ENCODE results near the gene MATR3. TPM values are rescaled to one million over a fixed set of nuclear protein-coding genes. Genes with fewer than 3 reads are reported as not detected.

MATR3 gene
- total RNA-seq, 1 experiment from 2014 or later, result 267 TPM

DNA sequence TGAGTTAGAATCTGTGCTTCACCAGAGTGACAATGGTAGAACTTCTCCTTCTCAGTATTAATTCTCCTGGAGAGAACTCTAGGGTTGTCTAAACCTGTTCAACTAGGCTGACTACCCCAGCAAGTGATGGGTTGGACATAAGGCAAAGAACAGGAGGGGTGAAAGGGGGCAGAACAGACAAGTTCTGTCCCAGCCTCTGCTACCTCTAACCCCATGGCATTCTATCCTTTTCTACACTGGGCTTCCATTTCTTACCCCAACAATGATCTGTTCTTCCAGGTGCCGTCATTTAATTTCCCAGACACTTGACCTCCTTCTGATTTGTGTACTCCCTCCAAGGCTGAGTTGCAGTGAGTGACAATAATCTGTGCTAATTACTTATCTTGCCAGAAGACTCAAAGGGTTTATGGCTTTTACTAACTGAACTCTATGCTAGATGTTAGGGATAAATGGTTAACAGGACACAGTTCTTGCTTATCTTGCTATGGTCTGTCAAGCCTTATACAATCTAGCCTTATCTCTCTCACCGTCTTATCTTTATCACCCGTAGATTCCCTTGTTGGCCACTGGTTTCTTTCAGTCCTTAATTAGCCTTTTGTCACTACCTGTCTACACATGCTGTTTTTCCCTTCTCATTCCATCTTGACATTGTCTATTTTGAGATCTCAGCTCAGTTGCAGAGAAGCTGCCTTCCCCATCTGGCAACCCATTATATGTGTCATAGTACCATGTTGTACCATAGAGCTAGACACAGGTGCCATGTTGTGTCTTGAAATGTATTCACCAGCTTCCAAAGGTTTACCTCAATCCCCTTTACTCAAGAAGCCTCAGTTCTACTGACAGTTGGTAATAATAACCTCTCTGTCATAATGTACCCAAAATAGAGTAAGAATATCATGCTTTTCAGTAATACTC lies 10.0 kb upstream of the MATR3 start:
- H3K9ac ChIP-seq (ENCODE audit: extremely low read depth, insufficient read length, low read length), result no peak overlapping the region
- TF ChIP-seq, protein P1, sequence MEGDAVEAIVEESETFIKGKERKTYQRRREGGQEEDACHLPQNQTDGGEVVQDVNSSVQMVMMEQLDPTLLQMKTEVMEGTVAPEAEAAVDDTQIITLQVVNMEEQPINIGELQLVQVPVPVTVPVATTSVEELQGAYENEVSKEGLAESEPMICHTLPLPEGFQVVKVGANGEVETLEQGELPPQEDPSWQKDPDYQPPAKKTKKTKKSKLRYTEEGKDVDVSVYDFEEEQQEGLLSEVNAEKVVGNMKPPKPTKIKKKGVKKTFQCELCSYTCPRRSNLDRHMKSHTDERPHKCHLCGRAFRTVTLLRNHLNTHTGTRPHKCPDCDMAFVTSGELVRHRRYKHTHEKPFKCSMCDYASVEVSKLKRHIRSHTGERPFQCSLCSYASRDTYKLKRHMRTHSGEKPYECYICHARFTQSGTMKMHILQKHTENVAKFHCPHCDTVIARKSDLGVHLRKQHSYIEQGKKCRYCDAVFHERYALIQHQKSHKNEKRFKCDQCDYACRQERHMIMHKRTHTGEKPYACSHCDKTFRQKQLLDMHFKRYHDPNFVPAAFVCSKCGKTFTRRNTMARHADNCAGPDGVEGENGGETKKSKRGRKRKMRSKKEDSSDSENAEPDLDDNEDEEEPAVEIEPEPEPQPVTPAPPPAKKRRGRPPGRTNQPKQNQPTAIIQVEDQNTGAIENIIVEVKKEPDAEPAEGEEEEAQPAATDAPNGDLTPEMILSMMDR (conservative IDR thresholded peaks at IDR 0.05), result no peak
- Mint-ChIP-seq H3K9me3 (no peaks in the 10 kb centered on the region), H3K27ac (peak overlapping the region; percentile 22 to 71 (median 31); a peak in 6 of 7 replicates), H3K4me1 (peaks cover 5% of the 10 kb centered on the region in 2 experiments; a peak in 2 of 4 replicates), H3K36me3 (ENCODE audit: insufficient read depth in 1 of 3, low read depth in 3 of 3) (peaks cover 47 to 87% (median 73%) of the 10 kb centered on the region in 3 experiments; a peak in 6 of 7 replicates), H3K4me3 (no peak overlapping the region), H3K27me3 (ENCODE audit: low read depth) (no peaks in the 10 kb centered on the region; the same call in 1 of the 2 replicates)
- no peaks in the 10 kb centered on the region for H4K20me1 ChIP-seq (ENCODE audit: control insufficient read depth, insufficient read depth, insufficient read length)
- H2BK5ac ChIP-seq (ENCODE audit: insufficient read length, low read length), result no peak overlapping the region
- H3K4me2 ChIP-seq (ENCODE audit: insufficient read depth, insufficient read length, low read length), result no peak overlapping the region
- no peak overlapping the region for H3K18ac ChIP-seq (ENCODE audit: insufficient read length, low read depth, low read length)
- DNase-seq, result no peak
- H3K27me3 ChIP-seq (ENCODE audit: insufficient read depth, low read length), result no peaks in the 10 kb centered on the region
- no CpG with 5 or more reads among the region's 3 CpGs for WGBS (ENCODE audit: extremely low coverage, insufficient read length, low lambda C conversion rate)
- no peak overlapping the region for H2AK5ac ChIP-seq (ENCODE audit: insufficient read length, low read length)
- no peak overlapping the region for H2BK20ac ChIP-seq (ENCODE audit: low read depth, low read length, poor library complexity, severe bottlenecking)
- H3K79me1 ChIP-seq (ENCODE audit: insufficient read depth, low read depth, low read length, poor library complexity, severe bottlenecking), result no peaks in the 10 kb centered on the region
- no peak overlapping the region for H2BK120ac ChIP-seq (ENCODE audit: low read depth, low read length, poor library complexity, severe bottlenecking)
- H4K91ac ChIP-seq (ENCODE audit: insufficient read length, low read depth, low read length), result no peak overlapping the region
- no peak overlapping the region for H2AFZ ChIP-seq (ENCODE audit: low read length)
- no peaks in the 10 kb centered on the region for H3K23me2 ChIP-seq (ENCODE audit: insufficient read length, low read depth, low read length, poor library complexity, severe bottlenecking)
- no peak overlapping the region for H3K14ac ChIP-seq (ENCODE audit: insufficient read depth, low read length)
- H3K9me3 ChIP-seq (ENCODE audit: control insufficient read depth, low read depth, low read length), result no peaks in the 10 kb centered on the region
- peak overlapping the region; percentile 57 for H3K27ac ChIP-seq (ENCODE audit: insufficient read length, low read depth, low read length)
- no peaks in the 10 kb centered on the region for H3K4me1 ChIP-seq (ENCODE audit: insufficient read depth, low read length)
- H3K4ac ChIP-seq (ENCODE audit: low read depth, low read length), result no peak overlapping the region
- H3K23ac ChIP-seq (ENCODE audit: insufficient read length, low read depth, low read length), result no peak overlapping the region
- H2BK15ac ChIP-seq (ENCODE audit: low read depth, low read length), result no peak overlapping the region
- no peaks in the 10 kb centered on the region for H3K79me2 ChIP-seq (ENCODE audit: insufficient read depth, low read length)
- H2BK12ac ChIP-seq (ENCODE audit: insufficient read length, low read depth, low read length), result no peak overlapping the region
- no peak overlapping the region for H3K56ac ChIP-seq (ENCODE audit: insufficient read length, low read depth, low read length)
- no peak overlapping the region for H3T11ph ChIP-seq (ENCODE audit: low read length)
- no peak overlapping the region for H4K8ac ChIP-seq (replicated peaks; ENCODE audit: insufficient read length, low read depth, low read length)
- H4K5ac ChIP-seq (ENCODE audit: insufficient read length, low read depth, low read length), result no peak overlapping the region

Data from H9 (cell line).